ENCODE data around the gene CERS6.

DNA sequence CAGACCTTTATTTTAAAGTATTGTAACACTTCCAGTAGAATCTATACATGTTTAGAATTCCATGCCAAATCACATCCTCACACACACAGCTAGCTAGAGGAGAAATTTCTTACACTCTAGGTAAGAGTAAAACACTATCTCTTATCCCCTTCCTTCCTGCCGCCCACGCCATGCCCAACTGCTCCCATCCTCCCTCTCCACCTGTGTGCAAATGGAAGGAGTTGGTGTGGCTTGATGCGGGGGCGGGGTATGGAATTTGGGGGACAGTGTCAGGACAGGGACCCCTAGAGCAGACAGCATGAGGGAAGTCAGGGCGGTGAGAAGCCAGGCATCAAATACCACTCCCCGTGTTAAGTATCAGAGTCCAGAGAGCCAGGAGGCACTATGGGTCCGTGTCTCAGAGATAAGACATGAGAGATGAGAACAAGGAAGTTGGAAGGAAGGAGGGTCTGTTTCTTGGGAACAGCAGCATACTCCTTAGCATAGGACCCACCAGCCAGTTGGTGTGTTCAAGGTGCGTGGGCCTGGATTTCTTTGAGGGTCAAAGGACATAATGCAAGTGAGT is 297.8 kb downstream of the CERS6 start:
- TF ChIP-seq, protein P1, sequence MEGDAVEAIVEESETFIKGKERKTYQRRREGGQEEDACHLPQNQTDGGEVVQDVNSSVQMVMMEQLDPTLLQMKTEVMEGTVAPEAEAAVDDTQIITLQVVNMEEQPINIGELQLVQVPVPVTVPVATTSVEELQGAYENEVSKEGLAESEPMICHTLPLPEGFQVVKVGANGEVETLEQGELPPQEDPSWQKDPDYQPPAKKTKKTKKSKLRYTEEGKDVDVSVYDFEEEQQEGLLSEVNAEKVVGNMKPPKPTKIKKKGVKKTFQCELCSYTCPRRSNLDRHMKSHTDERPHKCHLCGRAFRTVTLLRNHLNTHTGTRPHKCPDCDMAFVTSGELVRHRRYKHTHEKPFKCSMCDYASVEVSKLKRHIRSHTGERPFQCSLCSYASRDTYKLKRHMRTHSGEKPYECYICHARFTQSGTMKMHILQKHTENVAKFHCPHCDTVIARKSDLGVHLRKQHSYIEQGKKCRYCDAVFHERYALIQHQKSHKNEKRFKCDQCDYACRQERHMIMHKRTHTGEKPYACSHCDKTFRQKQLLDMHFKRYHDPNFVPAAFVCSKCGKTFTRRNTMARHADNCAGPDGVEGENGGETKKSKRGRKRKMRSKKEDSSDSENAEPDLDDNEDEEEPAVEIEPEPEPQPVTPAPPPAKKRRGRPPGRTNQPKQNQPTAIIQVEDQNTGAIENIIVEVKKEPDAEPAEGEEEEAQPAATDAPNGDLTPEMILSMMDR (IDR thresholded peaks at IDR 0.05) = no peak
- TF ChIP-seq POLR2AphosphoS5 (IDR thresholded peaks at IDR 0.05; ENCODE audit: insufficient read depth in 1 of 2, low read depth in 1 of 2) = no peak
